GM20000 (cell line): ENCODE measurements around the gene SRSF2.
A peak's percentile ranks its signal among the peaks of the same experiment; 100 is the strongest.
"Not testable (repeated sequence)": the region's sequence is repeated elsewhere in the genome, so short reads cannot be mapped to it uniquely, and the experiment has no call there.

Experiments used
- DNase-seq: peaks from one replicate; pipeline ENCODE4 v3.0.0; 2012; ENCODE audit warnings: low spot score
- TF ChIP-seq, protein P1 (sequence below): IDR thresholded peaks from 2 replicates; pipeline ENCODE4 v1.5.1; 2012; ENCODE audit warnings: mild to moderate bottlenecking, control low read depth; ENCODE audit errors: extremely low read depth, missing control alignments

SRSF2 gene

DNA sequence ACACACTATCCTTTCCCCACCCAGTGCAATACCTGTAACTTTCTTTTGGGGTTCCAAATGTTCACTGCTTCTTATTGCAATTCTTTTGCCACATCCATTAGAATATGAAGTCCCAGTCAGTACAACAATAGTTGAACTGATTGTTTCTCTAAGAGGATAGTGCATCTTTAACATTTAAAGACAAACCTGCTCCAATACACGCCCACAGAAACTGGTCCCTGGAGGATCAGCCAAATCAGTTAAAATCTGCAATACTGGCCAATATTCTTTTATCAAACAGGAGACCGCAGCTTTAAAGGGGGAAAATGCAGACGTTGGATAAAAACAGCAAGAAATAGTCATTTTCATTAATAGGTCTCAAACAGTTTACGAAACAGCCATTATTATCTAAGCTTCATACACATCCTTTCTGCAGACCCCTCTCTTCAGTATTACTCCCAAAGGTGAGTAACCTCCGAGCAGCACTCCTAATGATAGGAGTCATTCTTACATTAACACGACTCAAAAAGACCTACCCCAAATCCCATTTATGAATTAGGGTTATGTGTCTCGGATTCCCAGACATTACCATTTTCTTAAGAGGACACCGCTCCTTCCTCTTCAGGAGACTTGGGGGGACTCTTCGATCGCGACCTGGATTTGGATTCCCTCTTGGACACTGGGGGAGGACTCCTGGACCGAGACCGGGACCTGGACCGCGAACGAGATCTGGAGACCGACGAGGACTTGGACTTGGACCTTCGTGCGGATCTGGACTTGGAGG lies 1.4 kb downstream of the SRSF2 start:
- DNase-seq = no peak
- TF ChIP-seq, protein P1, sequence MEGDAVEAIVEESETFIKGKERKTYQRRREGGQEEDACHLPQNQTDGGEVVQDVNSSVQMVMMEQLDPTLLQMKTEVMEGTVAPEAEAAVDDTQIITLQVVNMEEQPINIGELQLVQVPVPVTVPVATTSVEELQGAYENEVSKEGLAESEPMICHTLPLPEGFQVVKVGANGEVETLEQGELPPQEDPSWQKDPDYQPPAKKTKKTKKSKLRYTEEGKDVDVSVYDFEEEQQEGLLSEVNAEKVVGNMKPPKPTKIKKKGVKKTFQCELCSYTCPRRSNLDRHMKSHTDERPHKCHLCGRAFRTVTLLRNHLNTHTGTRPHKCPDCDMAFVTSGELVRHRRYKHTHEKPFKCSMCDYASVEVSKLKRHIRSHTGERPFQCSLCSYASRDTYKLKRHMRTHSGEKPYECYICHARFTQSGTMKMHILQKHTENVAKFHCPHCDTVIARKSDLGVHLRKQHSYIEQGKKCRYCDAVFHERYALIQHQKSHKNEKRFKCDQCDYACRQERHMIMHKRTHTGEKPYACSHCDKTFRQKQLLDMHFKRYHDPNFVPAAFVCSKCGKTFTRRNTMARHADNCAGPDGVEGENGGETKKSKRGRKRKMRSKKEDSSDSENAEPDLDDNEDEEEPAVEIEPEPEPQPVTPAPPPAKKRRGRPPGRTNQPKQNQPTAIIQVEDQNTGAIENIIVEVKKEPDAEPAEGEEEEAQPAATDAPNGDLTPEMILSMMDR = no peak

DNA sequence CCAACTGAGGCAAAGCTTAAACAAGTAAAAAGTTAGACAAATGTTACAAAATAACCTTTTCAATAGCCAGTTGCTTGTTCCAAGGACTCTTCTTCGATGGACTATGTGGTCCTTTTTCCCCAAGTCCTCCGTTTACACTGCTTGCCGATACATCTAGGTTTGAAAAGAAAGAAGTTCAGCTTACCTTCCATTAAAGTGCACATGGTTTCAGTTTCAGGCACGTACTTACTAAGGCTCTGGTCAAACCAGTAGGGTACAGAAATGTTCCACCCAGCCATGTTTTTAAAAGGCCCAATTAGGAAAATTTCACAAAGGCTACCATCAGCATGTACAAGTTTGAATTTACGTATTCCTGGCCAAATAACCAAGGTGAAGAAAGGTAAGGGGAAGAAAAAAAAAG lies 2.1 kb downstream of the SRSF2 start:
- TF ChIP-seq, protein P1 = no peak
- DNase-seq = peak; percentile 50

DNA sequence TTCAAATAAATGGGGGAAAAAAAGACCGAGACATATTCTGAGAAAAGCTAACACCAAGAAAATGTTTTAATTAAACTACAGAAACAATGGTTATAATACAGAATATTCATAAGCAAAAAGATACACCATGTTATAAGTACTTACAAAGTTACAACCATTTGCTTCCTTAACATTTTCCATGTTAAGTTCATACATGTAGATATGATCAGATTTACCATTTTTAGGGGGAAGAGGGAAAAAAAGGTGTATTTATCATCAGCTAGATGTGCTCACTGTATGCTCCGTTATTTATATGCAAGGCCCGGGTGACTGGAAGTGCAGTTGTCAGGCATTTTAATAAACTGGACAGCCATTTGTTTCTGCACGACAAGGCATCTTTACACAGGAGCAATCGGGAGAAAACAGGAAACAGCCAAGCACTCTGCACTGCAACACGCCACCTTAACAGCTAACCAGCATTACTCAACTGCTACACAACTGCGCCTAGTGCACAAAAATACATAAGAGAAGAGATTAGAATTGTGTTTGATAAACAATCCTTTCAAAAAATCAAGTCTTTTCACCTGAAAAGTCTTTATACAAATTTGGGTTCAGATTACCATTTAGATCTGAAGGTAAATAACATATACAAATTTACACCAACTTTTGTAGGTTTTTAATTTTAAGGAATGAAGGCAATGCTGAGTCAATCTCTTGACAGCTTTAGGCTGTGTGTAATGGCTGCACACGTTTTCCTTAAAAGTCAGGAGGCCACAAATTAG lies 2.9 kb downstream of the SRSF2 start:
- DNase-seq = no peak
- TF ChIP-seq, protein P1 = no peak

DNA sequence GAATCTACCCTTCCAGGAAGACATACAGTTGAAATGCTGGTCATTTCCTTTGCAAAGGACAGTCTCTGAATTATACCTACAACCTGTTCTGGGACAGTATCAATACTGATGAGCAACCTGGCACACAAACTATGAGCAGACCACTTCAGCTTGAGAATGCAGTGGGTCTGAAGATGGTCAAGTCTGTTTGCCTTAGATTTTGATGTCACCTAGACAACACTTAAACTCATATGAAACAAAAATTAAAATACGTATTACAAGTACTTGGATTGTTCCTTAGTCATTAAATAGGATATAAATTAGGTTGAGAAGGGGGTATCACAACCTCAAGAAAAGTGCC lies 3.5 kb downstream of the SRSF2 start:
- TF ChIP-seq, protein P1 = no peak
- DNase-seq = no peak

DNA sequence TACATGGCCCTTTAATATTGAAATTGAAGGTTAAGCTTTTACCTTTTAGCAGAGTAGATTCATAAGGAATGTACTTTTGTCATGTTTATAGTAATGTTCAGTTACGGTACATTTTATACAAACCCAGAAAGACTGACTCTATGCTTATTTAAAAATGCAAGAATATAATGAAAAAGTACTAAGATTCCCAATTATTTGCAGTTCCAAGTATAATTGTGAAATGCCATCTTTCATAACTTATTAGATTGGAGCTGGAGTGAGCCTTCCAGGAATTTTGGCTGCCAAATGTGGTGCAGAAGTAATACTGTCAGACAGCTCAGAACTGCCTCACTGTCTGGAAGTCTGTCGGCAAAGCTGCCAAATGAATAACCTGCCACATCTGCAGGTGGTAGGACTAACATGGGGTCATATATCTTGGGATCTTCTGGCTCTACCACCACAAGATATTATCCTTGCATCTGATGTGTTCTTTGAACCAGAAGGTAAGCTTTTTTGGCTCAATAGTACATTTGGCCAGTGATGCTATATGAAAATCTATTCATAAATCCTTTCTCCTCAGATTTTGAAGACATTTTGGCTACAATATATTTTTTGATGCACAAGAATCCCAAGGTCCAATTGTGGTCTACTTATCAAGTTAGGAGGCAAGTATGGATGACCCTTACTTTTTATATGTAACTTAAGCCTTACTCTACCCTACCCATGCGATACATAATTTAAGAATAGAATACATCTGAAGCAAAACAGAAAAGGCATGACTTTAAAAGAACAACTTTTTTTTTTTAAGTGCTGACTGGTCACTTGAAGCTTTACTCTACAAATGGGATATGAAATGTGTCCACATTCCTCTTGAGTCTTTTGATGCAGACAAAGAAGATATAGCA lies 4.2 kb downstream of the SRSF2 start:
- TF ChIP-seq, protein P1 = no peak
- no peak for DNase-seq

DNA sequence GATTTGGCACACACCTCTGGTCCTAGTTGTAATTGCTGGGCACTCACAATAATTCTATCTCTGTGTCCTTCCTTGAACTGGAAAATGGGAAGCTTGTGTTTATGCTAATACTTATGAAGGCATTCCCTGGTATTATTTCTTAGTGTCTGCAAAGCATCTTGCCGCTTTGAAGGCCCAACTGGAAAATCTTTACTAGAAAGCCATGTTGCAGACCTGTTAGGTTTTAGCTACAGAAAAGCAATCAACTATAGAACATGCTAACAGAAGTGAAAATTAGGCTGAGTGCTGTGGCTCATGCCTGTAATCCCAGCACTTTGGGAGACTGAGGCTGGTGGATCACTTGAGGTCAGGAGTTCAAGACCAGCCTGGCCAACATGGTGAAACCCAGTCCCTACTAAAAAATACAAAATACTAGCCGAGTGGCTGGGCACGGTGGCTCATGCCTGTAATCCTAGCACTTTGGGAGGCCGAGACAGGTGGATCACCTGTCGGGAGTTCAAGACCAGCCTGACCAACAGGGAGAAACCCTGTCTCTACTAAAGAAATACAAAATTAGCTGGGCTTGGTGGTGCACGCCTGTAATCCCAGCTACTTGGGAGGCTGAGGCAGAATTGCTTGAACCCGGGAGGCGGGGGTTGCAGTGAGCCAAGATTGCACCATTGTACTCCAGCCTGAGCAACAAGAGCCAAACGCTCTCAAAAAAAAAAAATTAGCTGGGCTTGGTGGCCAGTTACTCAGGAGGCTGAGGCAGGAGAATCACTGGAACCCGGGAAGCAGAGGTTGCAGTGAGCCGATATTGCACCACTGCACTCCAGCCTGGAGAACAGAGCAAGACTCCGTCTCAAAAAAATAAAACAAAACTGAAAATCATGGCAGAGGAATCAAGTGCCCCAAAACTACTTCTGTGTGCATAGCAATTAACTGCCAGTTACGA lies 5.1 kb downstream of the SRSF2 start:
- not testable (repeated sequence) for DNase-seq
